Smooth muscle cell (in vitro differentiated cells): ENCODE results near the gene ZNF462. TPM values are rescaled to one million over a fixed set of nuclear protein-coding genes. Genes with fewer than 3 reads are reported as not detected.
A peak's percentile ranks its signal among the peaks of the same experiment; 100 is the strongest.

ENCODE experiments used
- DNase-seq: peaks from one replicate; lab custom pipeline; 2025; ENCODE audit not compliant: unreplicated experiment; lab: John Stamatoyannopoulos, UW
- H2AFZ ChIP-seq: fragments of 200-600 bp; sonication (generic); 2 replicates; pipeline ENCODE4 v1.6.0; 2016; ENCODE audit warnings: antibody characterized with exemption, low read depth, mild to moderate bottlenecking
- H3F3A ChIP-seq: fragments of 200-600 bp; sonication (generic); 2 replicates; pipeline ENCODE4 v1.6.0; 2017; ENCODE audit warnings: antibody characterized with exemption, low read depth
- H3K27ac ChIP-seq: fragments of 200-600 bp; sonication (generic); 2 replicates; pipeline ENCODE4 v1.5.1; 2016; ENCODE audit warnings: low read depth, mild to moderate bottlenecking
- H3K27me3 ChIP-seq: fragments of 200-600 bp; sonication (generic); 2 replicates; pipeline ENCODE4 v1.6.1; 2016; ENCODE audit warnings: low read depth, mild to moderate bottlenecking
- H3K36me3 ChIP-seq: fragments of 200-600 bp; sonication (generic); 2 replicates; pipeline ENCODE4 v1.5.1; 2016; ENCODE audit warnings: low read depth
- H3K4me1 ChIP-seq: fragments of 200-600 bp; sonication (generic); 2 replicates; pipeline ENCODE4 v1.5.1; 2016; ENCODE audit warnings: low read depth
- H3K4me2 ChIP-seq: fragments of 200-600 bp; sonication (generic); 2 replicates; pipeline ENCODE4 v1.6.0; 2016; ENCODE audit warnings: mild to moderate bottlenecking
- H3K4me3 ChIP-seq: fragments of 200-600 bp; sonication (generic); 2 replicates; pipeline ENCODE4 v1.5.1; 2016; ENCODE audit warnings: mild to moderate bottlenecking
- H3K79me2 ChIP-seq: fragments of 200-600 bp; sonication (generic); 2 replicates; pipeline ENCODE4 v1.6.0; 2016; ENCODE audit warnings: low read depth, mild to moderate bottlenecking
- H3K9ac ChIP-seq: fragments of 200-600 bp; sonication (generic); 2 replicates; pipeline ENCODE4 v1.6.0; 2016; ENCODE audit warnings: low read depth
- H3K9me3 ChIP-seq: fragments of 200-600 bp; sonication (generic); replicated peaks from 2 replicates; pipeline ENCODE4 v1.5.1; 2016; ENCODE audit warnings: low read depth
- H4K20me1 ChIP-seq: fragments of 200-600 bp; sonication (generic); 2 replicates; pipeline ENCODE4 v1.6.0; 2016; ENCODE audit warnings: low read depth
- CTCF ChIP-seq: fragments of 200-600 bp; sonication (generic); IDR thresholded peaks from 2 replicates; pipeline ENCODE4 v1.5.1; 2017; ENCODE audit warnings: borderline replicate concordance, mild to moderate bottlenecking, antibody characterized with exemption; ENCODE audit not compliant: insufficient read depth, poor library complexity, severe bottlenecking
- WGBS: methylation state at CpG from one replicate; pipeline ENCODE4 v1.1.7; 2016; ENCODE audit warnings: low lambda C conversion rate; 5-methylcytosine and 5-hydroxymethylcytosine counted together
- polyA plus RNA-seq: library from polyadenylated mRNA; unstranded; fragments of >200 nt; fragmentation: Nextera tagmentation; extraction: Ambion mirVana; gene quantifications from 2 replicates; pipeline ENCODE4 v1.2.1, GENCODE V29; 2016
- total RNA-seq: library from RNA; depleted of rRNA; stranded (reverse); fragments of >200 nt; gene quantifications from 2 replicates; pipeline ENCODE4 v1.2.3, GENCODE V29; 2014

The ZNF462 gene
- total and polyA plus RNA-seq, 2 experiments from 2014 or later = 9.1 to 32.2 TPM

DNA sequence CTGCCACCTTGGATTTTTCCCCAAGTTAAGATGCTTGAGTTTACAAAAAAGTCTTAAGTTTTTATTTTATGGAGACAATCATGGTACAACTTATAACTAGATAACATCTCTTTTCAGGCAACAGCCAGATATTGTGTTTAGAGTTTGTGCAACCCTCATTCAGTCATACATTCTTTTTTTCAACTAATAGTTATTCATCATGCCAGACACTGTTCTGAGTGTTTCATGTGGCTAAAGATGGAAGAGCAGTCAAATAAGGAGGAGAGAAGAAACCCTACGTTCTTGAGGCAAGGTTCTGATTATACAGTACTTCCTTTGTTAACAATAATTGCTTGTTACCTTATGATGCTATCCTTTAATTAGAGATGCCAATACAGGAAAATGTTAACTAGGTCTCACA, 42.1 kb upstream of the ZNF462 start:
- H4K20me1 ChIP-seq = no peaks in the 10 kb centered on the region
- no peak overlapping the region for H3K4me3 ChIP-seq
- no peaks in the 10 kb centered on the region for H3K79me2 ChIP-seq
- H3K27me3 ChIP-seq = no peaks in the 10 kb centered on the region
- DNase-seq = no peak
- H3F3A ChIP-seq = no peaks in the 10 kb centered on the region
- H3K27ac ChIP-seq = no peak overlapping the region
- peak overlapping the region; percentile 56 for H2AFZ ChIP-seq
- no peak overlapping the region for H3K4me2 ChIP-seq
- H3K36me3 ChIP-seq = no peaks in the 10 kb centered on the region
- WGBS = 50% methylated on average over 1 of the region's 1 CpG
- no peaks in the 10 kb centered on the region for H3K9me3 ChIP-seq
- no peak for TF ChIP-seq CTCF
- no peaks in the 10 kb centered on the region for H3K4me1 ChIP-seq
- no peak overlapping the region for H3K9ac ChIP-seq

DNA sequence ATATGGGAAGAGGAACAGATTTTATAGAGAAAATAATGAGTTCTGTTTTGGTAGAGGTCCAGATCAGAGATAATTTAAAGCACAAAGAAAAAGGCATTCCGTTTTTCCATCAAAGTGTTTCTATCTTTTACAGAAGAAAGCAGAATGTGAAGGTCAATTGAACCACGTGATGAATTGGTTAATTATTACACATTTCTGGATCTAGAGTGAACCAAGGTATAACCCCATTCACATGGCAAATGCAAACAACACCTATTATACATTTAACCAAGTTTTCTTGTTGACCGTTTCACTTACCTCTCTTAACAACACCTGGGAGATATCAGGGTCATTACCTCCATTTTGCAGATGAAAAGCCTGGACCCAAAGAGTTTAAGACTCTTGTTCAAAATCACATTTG, 34.9 kb upstream of the ZNF462 start:
- no peaks in the 10 kb centered on the region for H3F3A ChIP-seq
- no peak overlapping the region for H2AFZ ChIP-seq
- H3K4me2 ChIP-seq = no peak overlapping the region
- no peaks in the 10 kb centered on the region for H3K36me3 ChIP-seq
- no peak for TF ChIP-seq CTCF
- H4K20me1 ChIP-seq = no peaks in the 10 kb centered on the region
- no peaks in the 10 kb centered on the region for H3K79me2 ChIP-seq
- H3K4me1 ChIP-seq = no peaks in the 10 kb centered on the region
- H3K9me3 ChIP-seq = peaks cover 2% of the 10 kb centered on the region
- H3K9ac ChIP-seq = no peak overlapping the region
- no peak overlapping the region for H3K4me3 ChIP-seq
- no peaks in the 10 kb centered on the region for H3K27me3 ChIP-seq
- 93% methylated on average over 3 of the region's 3 CpGs for WGBS
- no peak overlapping the region for H3K27ac ChIP-seq
- no peak for DNase-seq

- Histone ChIP-seq H2AFZ (no peak overlapping the region), H3K4me3 (no peak overlapping the region), H3K36me3 (no peaks in the 10 kb centered on the region), H3K4me2 (no peak overlapping the region), H3K9ac (no peak overlapping the region), H3F3A (no peaks in the 10 kb centered on the region), H3K4me1 (no peaks in the 10 kb centered on the region), H3K79me2 (no peaks in the 10 kb centered on the region), H4K20me1 (no peaks in the 10 kb centered on the region), H3K27ac (no peak overlapping the region), H3K27me3 (no peaks in the 10 kb centered on the region), H3K9me3 (peaks cover 9% of the 10 kb centered on the region)
- DNase-seq = no peak
- TF ChIP-seq CTCF = no peak
Measured at GRCh38 chr9:106828965-106829364, 34.0 kb upstream of the ZNF462 start.

GRCh38 chr9:106829666-106830408, 33.1 kb upstream of the ZNF462 start:
- H3K4me3 ChIP-seq = no peak overlapping the region
- no peak for TF ChIP-seq CTCF
- no peaks in the 10 kb centered on the region for H3K79me2 ChIP-seq
- peaks cover 9% of the 10 kb centered on the region for H3K9me3 ChIP-seq
- no peaks in the 10 kb centered on the region for H3K36me3 ChIP-seq
- H3K9ac ChIP-seq = no peak overlapping the region
- H2AFZ ChIP-seq = peak overlapping the region; percentile 11
- no peaks in the 10 kb centered on the region for H4K20me1 ChIP-seq
- H3K4me2 ChIP-seq = no peak overlapping the region
- DNase-seq = no peak
- no peaks in the 10 kb centered on the region for H3K27me3 ChIP-seq
- no peaks in the 10 kb centered on the region for H3K4me1 ChIP-seq
- H3K27ac ChIP-seq = peak overlapping the region; percentile 54
- H3F3A ChIP-seq = no peaks in the 10 kb centered on the region
- 81% methylated on average over 2 of the region's 2 CpGs for WGBS
